RWPE1 (cell line): ENCODE data around the gene JPH2.

Experiments
- CTCF ChIA-PET: fragments of 350-600 bp; sonication (Branson Sonifier 250); formaldehyde crosslinking; extraction: SDS; loops from one replicate; lab custom pipeline; 2021; lab: Yijun Ruan, JAX
- POLR2A ChIA-PET: fragments of 400-600 bp; formaldehyde crosslinking; extraction: SDS; loops from one replicate; lab custom pipeline; 2020; ENCODE audit warnings: antibody characterized with exemption; ENCODE audit not compliant: low non-redundant PET; lab: Yijun Ruan, JAX
- DNase-seq: peaks from one replicate; pipeline ENCODE4 v3.0.0; 2012; ENCODE audit warnings: low spot score
- H3K27ac ChIP-seq: fragments of 450-650 bp; 2 replicates; pipeline ENCODE4 v1.5.1; 2017
- TF ChIP-seq, protein P1 (sequence below): fragments of 450-650 bp; conservative IDR thresholded peaks from 2 replicates; pipeline ENCODE4 v1.5.1; 2017; ENCODE audit warnings: low read depth, mild to moderate bottlenecking

Gene JPH2

DNA sequence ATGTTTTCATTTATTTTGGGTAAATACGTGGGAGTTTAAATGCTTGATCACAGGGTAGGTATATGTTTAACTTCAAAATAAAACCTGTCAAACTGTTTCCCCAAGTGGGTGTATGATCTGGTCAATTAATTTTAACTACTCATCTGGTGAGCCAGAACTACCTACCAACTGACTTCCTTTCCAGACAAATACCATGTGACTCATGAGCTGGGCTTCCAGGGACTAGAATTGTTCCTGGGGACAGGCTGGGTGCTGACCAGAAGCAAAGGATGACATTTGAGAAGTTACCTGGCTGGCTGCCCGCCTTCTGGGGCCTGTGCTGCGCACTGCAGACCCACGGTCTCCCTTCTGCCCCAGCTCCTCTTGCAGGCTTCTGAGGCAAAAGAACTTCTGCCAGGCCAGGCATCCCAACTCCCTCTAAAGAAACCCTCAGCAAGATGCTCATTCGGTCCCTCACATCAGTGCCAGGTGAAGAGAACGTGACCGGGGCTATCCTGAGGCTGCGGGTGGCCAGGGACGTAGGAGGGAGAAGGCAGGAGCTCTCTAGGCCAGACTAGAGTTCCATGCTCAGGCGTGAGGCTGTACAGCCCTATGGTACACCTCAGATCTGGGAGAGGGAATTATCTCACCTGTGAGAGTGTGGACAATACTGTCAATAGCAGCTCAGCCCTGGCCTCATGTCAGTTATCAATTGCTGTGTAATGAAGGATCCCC is 103.6 kb downstream of the JPH2 start:
- TF ChIP-seq, protein P1, sequence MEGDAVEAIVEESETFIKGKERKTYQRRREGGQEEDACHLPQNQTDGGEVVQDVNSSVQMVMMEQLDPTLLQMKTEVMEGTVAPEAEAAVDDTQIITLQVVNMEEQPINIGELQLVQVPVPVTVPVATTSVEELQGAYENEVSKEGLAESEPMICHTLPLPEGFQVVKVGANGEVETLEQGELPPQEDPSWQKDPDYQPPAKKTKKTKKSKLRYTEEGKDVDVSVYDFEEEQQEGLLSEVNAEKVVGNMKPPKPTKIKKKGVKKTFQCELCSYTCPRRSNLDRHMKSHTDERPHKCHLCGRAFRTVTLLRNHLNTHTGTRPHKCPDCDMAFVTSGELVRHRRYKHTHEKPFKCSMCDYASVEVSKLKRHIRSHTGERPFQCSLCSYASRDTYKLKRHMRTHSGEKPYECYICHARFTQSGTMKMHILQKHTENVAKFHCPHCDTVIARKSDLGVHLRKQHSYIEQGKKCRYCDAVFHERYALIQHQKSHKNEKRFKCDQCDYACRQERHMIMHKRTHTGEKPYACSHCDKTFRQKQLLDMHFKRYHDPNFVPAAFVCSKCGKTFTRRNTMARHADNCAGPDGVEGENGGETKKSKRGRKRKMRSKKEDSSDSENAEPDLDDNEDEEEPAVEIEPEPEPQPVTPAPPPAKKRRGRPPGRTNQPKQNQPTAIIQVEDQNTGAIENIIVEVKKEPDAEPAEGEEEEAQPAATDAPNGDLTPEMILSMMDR, result no peak
- CTCF ChIA-PET, result interaction anchor here (0.5 to 6.4 kb wide), 7 partner anchors 16 to 1984 kb away, joined by 3 to 80 read pairs (median 3); no protein-coding TSS in a partner anchor

DNA sequence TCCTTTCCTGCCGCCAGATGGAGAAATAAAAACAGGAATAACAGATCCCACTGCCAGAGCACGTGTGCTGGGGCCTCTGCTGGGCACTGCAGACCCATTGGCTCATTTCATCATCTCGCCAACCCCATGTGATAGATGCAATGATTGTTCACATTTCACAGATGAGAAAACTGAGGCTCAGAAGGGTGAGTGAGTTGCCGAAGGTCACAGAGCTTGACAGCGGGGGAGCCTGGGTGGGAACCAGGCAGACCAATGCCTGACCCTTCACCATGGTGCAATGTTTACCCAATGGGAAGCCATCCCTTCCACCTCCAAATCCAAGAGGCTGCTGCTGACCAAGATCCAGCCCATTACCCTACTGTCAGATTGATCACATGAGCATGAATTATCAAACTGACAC is 105.1 kb downstream of the JPH2 start:
- DNase-seq, result no peak
- TF ChIP-seq, protein P1, result no peak
- H3K27ac ChIP-seq, result no peak overlapping the region
- ChIA-PET CTCF (interaction anchor here (0.6 to 6.4 kb wide), 10 partner anchors 9 to 633 kb away, joined by 3 to 80 read pairs (median 6); no protein-coding TSS in a partner anchor), POLR2A (no interaction called here)

More for the DNA sequence above, 103.6 kb downstream of the JPH2 start:
- no peak overlapping the region for H3K27ac ChIP-seq
- no peak for DNase-seq
- POLR2A ChIA-PET, result no interaction called here

DNA sequence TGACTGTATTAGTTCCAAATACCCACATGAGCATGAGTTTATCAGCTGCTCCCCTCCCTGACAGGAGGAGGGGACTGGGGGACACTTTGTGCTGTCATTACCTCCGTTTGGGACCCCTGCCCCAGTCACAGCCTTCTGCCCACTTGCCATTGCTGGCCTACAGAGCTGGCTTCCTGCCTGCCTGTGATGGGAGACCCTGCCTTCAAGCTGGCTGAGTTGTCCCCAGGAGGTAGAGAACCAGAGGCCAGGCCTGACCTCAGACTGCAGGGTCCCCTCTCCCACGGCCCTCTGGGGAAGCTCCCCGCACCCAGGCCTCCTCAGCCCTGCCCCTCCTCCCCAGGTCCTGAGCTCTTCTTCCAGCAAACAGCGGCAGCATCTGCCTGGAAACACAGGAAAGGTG is 105.5 kb downstream of the JPH2 start:
- DNase-seq, result no peak
- TF ChIP-seq, protein P1, result no peak
- ChIA-PET POLR2A (no interaction called here), CTCF (interaction anchor here (0.6 to 6.4 kb wide), 11 partner anchors 10 to 632 kb away, joined by 3 to 80 read pairs (median 5); no protein-coding TSS in a partner anchor)
- no peak overlapping the region for H3K27ac ChIP-seq

DNA sequence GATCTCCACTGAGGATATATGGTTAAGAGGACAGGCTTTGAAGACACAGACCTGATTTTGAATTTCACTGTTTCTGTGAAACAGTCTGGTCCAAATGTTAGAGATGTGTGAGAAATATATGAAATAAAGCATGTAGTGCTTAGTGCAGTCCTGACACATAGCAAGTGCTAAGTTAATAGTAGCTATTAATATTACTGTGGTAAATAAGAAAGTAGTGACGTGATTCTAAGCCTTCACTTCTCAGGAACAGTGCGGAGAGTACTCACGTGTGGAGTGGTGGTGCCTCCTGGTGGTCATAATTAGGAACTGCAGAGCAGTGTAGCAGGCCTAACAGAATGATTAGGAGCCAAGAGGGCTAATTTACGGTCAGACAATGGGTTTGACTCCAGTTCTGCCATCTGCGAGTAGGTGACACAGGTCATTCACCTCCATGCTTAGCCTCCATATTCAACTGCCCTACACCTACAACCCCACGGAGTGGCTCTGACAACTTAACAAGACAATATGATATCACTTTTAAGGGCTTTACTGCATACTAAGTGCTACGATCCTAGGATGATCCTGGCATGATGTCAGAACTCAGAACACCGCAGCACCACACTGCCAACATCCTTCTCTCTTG is 106.2 kb downstream of the JPH2 start:
- CTCF ChIA-PET, result interaction anchor here (0.6 to 6.4 kb wide), 22 partner anchors 68 to 634 kb away, joined by 3 to 80 read pairs (median 4); partner anchors contain the start of gene JPH2
- H3K27ac ChIP-seq, result no peak overlapping the region
- TF ChIP-seq, protein P1, result peak; percentile 100
- POLR2A ChIA-PET, result no interaction called here
- peak; percentile 94 for DNase-seq

DNA sequence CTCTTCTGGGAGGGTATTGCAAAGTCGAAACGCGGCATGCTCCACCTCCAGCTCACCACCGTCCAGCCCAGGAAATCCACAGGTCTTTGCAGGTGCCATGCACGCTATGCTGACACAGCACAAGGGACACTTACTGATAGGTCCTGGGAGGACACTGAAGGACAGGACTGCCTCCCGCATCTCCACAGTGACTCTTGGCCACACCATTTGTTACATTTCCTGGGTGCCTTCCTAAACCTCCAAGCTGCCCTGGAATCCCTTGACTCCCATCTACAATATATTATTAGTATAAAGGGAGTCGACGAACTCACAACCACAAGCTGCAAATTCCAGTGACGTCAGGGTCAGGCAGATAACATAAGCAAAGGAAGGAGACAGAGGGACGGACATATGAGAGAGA is 106.9 kb downstream of the JPH2 start:
- ChIA-PET CTCF (interaction anchor here (0.6 to 6.4 kb wide), 21 partner anchors 67 to 633 kb away, joined by 3 to 80 read pairs (median 3); partner anchors contain the start of gene JPH2), POLR2A (interaction anchor here (0.7 kb wide), 1 partner anchor 330 kb away, joined by 15 read pairs; no protein-coding TSS in a partner anchor)
- H3K27ac ChIP-seq, result no peak overlapping the region
- no peak for DNase-seq
- TF ChIP-seq, protein P1, result no peak

DNA sequence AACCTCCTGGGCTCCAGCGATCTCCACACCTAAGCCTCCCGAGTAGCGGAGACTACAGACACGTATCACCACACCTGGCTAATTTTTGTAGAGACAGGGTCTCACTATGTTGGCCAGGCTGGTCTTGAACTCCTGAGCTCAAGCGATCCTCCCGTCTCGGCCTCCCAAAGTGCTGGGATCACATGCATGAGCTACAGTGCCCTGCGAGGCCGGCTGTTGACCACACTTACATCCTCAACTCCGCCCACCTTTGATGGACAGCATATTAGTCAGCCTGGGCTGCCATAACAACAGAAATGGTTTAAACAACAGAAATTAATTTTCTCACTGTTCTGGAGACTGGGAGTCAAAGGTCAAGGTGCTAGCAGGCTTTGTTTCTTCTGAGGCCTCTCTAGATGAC is 107.7 kb downstream of the JPH2 start:
- TF ChIP-seq, protein P1, result no peak
- ChIA-PET CTCF (interaction anchor here (0.6 to 6.4 kb wide), 8 partner anchors 10 to 561 kb away, joined by 3 to 80 read pairs (median 4); no protein-coding TSS in a partner anchor), POLR2A (no interaction called here)
- DNase-seq, result no peak
- H3K27ac ChIP-seq, result no peak overlapping the region
